Fibroblast of lung (primary cell): ENCODE measurements around the gene INSYN2B. TPM values are rescaled to one million over a fixed set of nuclear protein-coding genes. Genes with fewer than 3 reads are reported as not detected.

Experiments used
- DNase-seq, 2 donors: peaks; one replicate each; pipeline versions ENCODE4 v3.0.0 to v3.0.0-alpha.2; 2010; ENCODE audit warnings: low read depth in 2 of 2
- H2AFZ ChIP-seq: 2 replicates; pipeline ENCODE4 v1.5.1; 2012; ENCODE audit warnings: low read length, control low read depth, inconsistent platforms
- H3K27ac ChIP-seq: 2 replicates; pipeline ENCODE4 v1.5.1; 2011; ENCODE audit warnings: low read length, control low read depth; ENCODE audit not compliant: insufficient read depth
- H3K27me3 ChIP-seq: 2 replicates; pipeline ENCODE4 v1.5.1; 2011; ENCODE audit warnings: mild to moderate bottlenecking, low read length; ENCODE audit not compliant: control insufficient read depth, insufficient read depth
- H3K36me3 ChIP-seq: 2 replicates; pipeline ENCODE4 v1.5.1; 2011; ENCODE audit warnings: low read length; ENCODE audit not compliant: control insufficient read depth, insufficient read depth
- H3K4me1 ChIP-seq: 2 replicates; pipeline ENCODE4 v1.5.1; 2011; ENCODE audit warnings: low read length; ENCODE audit not compliant: control insufficient read depth, insufficient read depth; ENCODE audit errors: extremely low read depth
- H3K4me2 ChIP-seq: 2 replicates; pipeline ENCODE4 v1.5.1; 2011; ENCODE audit warnings: low read length, control low read depth; ENCODE audit not compliant: insufficient read depth; ENCODE audit errors: extremely low read depth
- H3K4me3 ChIP-seq, 4 experiments: fragments of 200-600 bp in 1 of 4; sonication (generic) in 1 of 4; replicated peaks in 1 of 4; 2 replicates each; pipeline ENCODE4 v1.5.1; 2011 to 2016; ENCODE audit warnings: low read length in 4 of 4, low read depth in 3 of 4, mild to moderate bottlenecking in 3 of 4, control low read depth in 2 of 4, inconsistent platforms in 1 of 4, mixed read lengths in 1 of 4; ENCODE audit not compliant: insufficient read depth in 1 of 4; ENCODE audit errors: control extremely low read depth in 1 of 4
- H3K79me2 ChIP-seq: 2 replicates; pipeline ENCODE4 v1.5.1; 2012; ENCODE audit warnings: mild to moderate bottlenecking, low read length, inconsistent platforms; ENCODE audit not compliant: control insufficient read depth, insufficient read depth
- H3K9ac ChIP-seq: 2 replicates; pipeline ENCODE4 v1.5.1; 2011; ENCODE audit warnings: mild to moderate bottlenecking, low read length, control low read depth; ENCODE audit not compliant: insufficient read depth
- H3K9me3 ChIP-seq: 2 replicates; pipeline ENCODE4 v1.5.1; 2012; ENCODE audit warnings: low read depth, low read length; ENCODE audit not compliant: control insufficient read depth, insufficient read depth
- H4K20me1 ChIP-seq: 2 replicates; pipeline ENCODE4 v1.5.1; 2011; ENCODE audit warnings: low read length; ENCODE audit not compliant: control insufficient read depth, insufficient read depth; ENCODE audit errors: extremely low read depth
- EZH2 ChIP-seq: IDR thresholded peaks from 2 replicates; pipeline ENCODE4 v1.5.1; 2012; ENCODE audit warnings: low read length, control low read depth, mild to moderate bottlenecking; ENCODE audit errors: missing control alignments
- polyA plus RNA-seq, 2 donors: library from polyadenylated mRNA; depleted of rRNA in 1 of 2; stranded (reverse) in 1 of 2; unstranded in 1 of 2; fragments of >200 nt; gene quantifications; 2 replicates each; pipeline ENCODE4 v1.2.1, GENCODE V29; 2011 to 2012; ENCODE audit warnings: missing spikeins in 1 of 2
- total RNA-seq: library from RNA; depleted of rRNA; stranded (reverse); fragments of >200 nt; gene quantifications from 2 replicates; pipeline ENCODE4 v1.2.1, GENCODE V29; 2014
- TF ChIP-seq, protein P1 (sequence below), 2 donors: IDR thresholded peaks in 1 of 2; conservative IDR thresholded peaks in 1 of 2; 1 replicate in 1 of 2; 2 replicates in 1 of 2; pipeline ENCODE4 v1.5.1; 2011 to 2012; ENCODE audit warnings: low read length in 2 of 2, control low read depth in 1 of 2, inconsistent platforms in 1 of 2, low read depth in 1 of 2, mild to moderate bottlenecking in 1 of 2

Gene INSYN2B
- total and polyA plus RNA-seq, 2 donors (not counting 1 experiment from before 2014, with no cell fraction given), result 3.6 to 6.3 TPM

DNA sequence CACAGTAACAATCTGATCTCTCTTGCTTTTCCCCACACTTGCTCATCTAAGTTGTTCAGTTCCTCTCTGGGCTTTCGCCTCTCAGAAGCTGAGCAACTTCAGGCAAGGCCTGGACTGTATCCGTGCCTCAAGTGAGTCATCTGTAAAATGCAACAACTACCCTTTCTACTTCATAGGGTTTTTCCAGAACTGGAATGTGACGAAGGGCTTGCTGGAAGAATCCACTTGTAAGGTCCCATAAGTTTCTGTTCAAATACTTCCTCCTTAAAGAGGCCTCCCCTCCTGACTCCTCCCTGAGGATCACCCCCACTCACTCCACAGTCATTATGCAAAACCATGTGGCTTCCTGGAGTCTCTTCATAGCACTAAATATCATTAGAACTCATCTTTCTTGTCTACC, 17.5 kb upstream of the INSYN2B start:
- no peak for DNase-seq
- Histone ChIP-seq H3K36me3 (no peaks in the 10 kb centered on the region), H3K4me2 (no peak overlapping the region), H2AFZ (no peak overlapping the region), H3K4me1 (no peaks in the 10 kb centered on the region), H4K20me1 (no peaks in the 10 kb centered on the region), H3K27me3 (no peaks in the 10 kb centered on the region), H3K4me3 (no peak overlapping the region), H3K79me2 (no peaks in the 10 kb centered on the region), H3K9me3 (no peaks in the 10 kb centered on the region), H3K9ac (no peak overlapping the region), H3K27ac (no peak overlapping the region)
- TF ChIP-seq, protein P1, sequence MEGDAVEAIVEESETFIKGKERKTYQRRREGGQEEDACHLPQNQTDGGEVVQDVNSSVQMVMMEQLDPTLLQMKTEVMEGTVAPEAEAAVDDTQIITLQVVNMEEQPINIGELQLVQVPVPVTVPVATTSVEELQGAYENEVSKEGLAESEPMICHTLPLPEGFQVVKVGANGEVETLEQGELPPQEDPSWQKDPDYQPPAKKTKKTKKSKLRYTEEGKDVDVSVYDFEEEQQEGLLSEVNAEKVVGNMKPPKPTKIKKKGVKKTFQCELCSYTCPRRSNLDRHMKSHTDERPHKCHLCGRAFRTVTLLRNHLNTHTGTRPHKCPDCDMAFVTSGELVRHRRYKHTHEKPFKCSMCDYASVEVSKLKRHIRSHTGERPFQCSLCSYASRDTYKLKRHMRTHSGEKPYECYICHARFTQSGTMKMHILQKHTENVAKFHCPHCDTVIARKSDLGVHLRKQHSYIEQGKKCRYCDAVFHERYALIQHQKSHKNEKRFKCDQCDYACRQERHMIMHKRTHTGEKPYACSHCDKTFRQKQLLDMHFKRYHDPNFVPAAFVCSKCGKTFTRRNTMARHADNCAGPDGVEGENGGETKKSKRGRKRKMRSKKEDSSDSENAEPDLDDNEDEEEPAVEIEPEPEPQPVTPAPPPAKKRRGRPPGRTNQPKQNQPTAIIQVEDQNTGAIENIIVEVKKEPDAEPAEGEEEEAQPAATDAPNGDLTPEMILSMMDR (conservative IDR thresholded peaks at IDR 0.05 in 1 of 2, IDR thresholded peaks at IDR 0.05 in 1 of 2; ENCODE audit: low read depth in 1 of 2, low read length in 2 of 2), result no peak
- no peak for TF ChIP-seq EZH2

GRCh38 chr5:169993485-169993790, 13.1 kb upstream of the INSYN2B start:
- Histone ChIP-seq H3K9ac (no peak overlapping the region), H2AFZ (no peak overlapping the region), H3K27me3 (no peaks in the 10 kb centered on the region), H3K79me2 (no peaks in the 10 kb centered on the region), H3K36me3 (no peaks in the 10 kb centered on the region), H4K20me1 (no peaks in the 10 kb centered on the region), H3K4me2 (no peak overlapping the region), H3K4me3 (no peak overlapping the region), H3K27ac (no peak overlapping the region), H3K9me3 (no peaks in the 10 kb centered on the region), H3K4me1 (no peaks in the 10 kb centered on the region)
- DNase-seq, result no peak
- TF ChIP-seq, protein P1 (conservative IDR thresholded peaks at IDR 0.05 in 1 of 2, IDR thresholded peaks at IDR 0.05 in 1 of 2; ENCODE audit: low read depth in 1 of 2, low read length in 2 of 2), result no peak
- TF ChIP-seq EZH2, result no peak

GRCh38 chr5:169992789-169993484, 12.6 kb upstream of the INSYN2B start:
- TF ChIP-seq, protein P1 (conservative IDR thresholded peaks at IDR 0.05 in 1 of 2, IDR thresholded peaks at IDR 0.05 in 1 of 2; ENCODE audit: low read depth in 1 of 2, low read length in 2 of 2), result no peak
- no peak for TF ChIP-seq EZH2
- Histone ChIP-seq H3K27me3 (no peaks in the 10 kb centered on the region), H3K9me3 (no peaks in the 10 kb centered on the region), H3K4me1 (no peaks in the 10 kb centered on the region), H3K36me3 (no peaks in the 10 kb centered on the region), H3K4me3 (no peak overlapping the region), H3K9ac (no peak overlapping the region), H3K4me2 (no peak overlapping the region), H4K20me1 (no peaks in the 10 kb centered on the region), H3K27ac (no peak overlapping the region), H3K79me2 (no peaks in the 10 kb centered on the region), H2AFZ (no peak overlapping the region)
- no peak for DNase-seq
